GM19372 (cell line): Measurements from ENCODE around the gene DEFB126.
"Not testable (repeated sequence)": the region's sequence is repeated elsewhere in the genome, so short reads cannot be mapped to it uniquely, and the experiment has no call there.

Experiments used
- ATAC-seq: cut with Tn5 transposase; IDR thresholded peaks from one replicate; pipeline ENCODE4 v1.9.1; 2021; ENCODE audit warnings: mild to moderate bottlenecking, low read depth, moderate library complexity; ENCODE audit not compliant: unreplicated experiment

DEFB126 gene

GRCh38 chr20:142290-142689, at the start of gene DEFB126:
Gene DEFB126 (plus strand): TSS chr20:142590. CDS start chr20:142629, 39 bp downstream.
- ATAC-seq = no peak

- ATAC-seq = no peak
Observed at GRCh38 chr20:93641-94040, 48.7 kb upstream of the DEFB126 start.

GRCh38 chr20:95215-95614, 47.2 kb upstream of the DEFB126 start:
- ATAC-seq = no peak

- not testable (repeated sequence) for ATAC-seq
Observed at GRCh38 chr20:97691-98090, 44.7 kb upstream of the DEFB126 start.

GRCh38 chr20:101975-102374, 40.4 kb upstream of the DEFB126 start:
- ATAC-seq = no peak

GRCh38 chr20:103456-103855, 38.9 kb upstream of the DEFB126 start:
- no peak for ATAC-seq

- ATAC-seq = no peak
Observed at GRCh38 chr20:112396-112795, 30.0 kb upstream of the DEFB126 start.

GRCh38 chr20:117518-117917, 24.9 kb upstream of the DEFB126 start:
- ATAC-seq = no peak

- not testable (repeated sequence) for ATAC-seq
Observed at GRCh38 chr20:129786-130323, 12.5 kb upstream of the DEFB126 start.

- ATAC-seq = no peak
Observed at GRCh38 chr20:137668-138490, 4.5 kb upstream of the DEFB126 start.

GRCh38 chr20:145877-146276, 3.5 kb downstream of the DEFB126 start:
- no peak for ATAC-seq

GRCh38 chr20:152131-152530, 9.7 kb downstream of the DEFB126 start:
- no peak for ATAC-seq

- ATAC-seq = no peak
Observed at GRCh38 chr20:157154-157553, 14.8 kb downstream of the DEFB126 start, which contains the start of gene DEFB127. Gene DEFB127 (plus strand): TSS chr20:157454. CDS start chr20:157545, 91 bp downstream.

- ATAC-seq = no peak
Observed at GRCh38 chr20:164618-165017, 22.2 kb downstream of the DEFB126 start.

GRCh38 chr20:168876-169275, 26.5 kb downstream of the DEFB126 start:
- ATAC-seq = no peak

- no peak for ATAC-seq
Observed at GRCh38 chr20:184288-184687, 41.9 kb downstream of the DEFB126 start.

GRCh38 chr20:187733-188132, 45.3 kb downstream of the DEFB126 start:
- no peak for ATAC-seq

- no peak for ATAC-seq
Observed at GRCh38 chr20:189611-190010, 47.2 kb downstream of the DEFB126 start, which contains the start of gene DEFB128. Gene DEFB128 (minus strand): TSS chr20:189711. CDS start chr20:189623, 88 bp downstream.
